ENCODE measurements around the gene ZNF550.
"Not testable (repeated sequence)": the region's sequence is repeated elsewhere in the genome, so short reads cannot be mapped to it uniquely, and the experiment has no call there.

The ZNF550 gene

DNA sequence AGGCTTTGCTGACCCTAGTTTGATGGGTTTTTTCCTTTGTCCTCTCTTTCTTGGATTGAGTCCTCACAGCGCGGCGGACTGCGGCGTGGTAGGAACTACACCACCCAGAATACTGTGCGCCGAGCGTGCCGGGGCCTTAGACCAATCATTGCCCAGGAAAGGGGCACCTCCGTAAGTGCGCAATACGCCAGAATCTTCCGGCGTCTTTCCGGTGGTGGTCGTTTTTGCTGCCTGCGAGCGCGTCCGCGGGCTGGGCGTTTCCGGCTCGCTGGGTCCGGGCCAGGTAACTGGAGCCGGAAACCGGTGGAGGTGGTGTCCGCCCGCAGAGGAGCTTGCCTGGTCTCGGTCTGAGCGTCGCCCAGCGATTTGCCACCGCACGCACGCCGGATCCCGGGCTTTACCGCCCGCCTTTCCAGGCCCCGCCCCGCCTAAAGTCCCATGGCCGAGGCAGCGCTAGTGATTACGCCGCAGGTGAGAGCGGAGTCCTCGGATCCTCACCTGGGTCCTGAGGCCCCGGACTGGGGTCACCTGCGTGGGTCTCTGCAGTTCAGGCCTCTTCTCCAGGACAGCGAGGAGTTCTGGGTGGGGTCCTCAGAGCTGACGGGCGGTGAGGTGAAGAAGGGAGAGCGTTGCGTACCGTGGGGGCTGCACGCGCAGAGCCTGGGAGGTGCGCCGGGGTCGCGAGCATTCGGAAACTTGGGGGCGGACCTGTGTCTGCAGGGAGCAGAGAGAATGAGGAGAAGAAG is 32.4 kb downstream of the ZNF550 start, which contains the start of gene ZNF549:
Gene ZNF549, plus strand, starts transcription at position 221 of the 746 bp plus-strand sequence. Its CDS starts 218 bp downstream, at position 439.
- DNase-seq (ENCODE audit: low read depth), result peak; percentile 79

DNA sequence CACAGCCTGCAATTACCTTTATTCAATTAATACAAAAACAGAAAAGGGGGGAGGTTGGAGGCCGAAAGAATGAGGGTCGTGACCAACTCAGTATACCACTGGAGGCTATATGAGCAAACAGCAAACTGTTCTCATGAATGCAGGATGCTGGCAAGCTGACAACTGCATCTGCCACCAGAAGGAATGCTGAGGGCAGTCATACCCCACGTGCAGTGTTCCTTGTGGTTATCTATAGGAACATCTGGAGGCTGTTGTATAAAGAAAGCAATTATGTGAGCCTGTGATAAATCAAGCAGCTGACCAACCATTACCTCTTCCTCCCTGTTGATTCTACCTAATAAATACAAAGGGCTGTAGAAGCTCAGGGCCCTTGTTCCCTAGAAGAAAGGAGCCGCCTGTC is 41.6 kb downstream of the ZNF550 start:
- not testable (repeated sequence) for DNase-seq (ENCODE audit: low read depth)

DNA sequence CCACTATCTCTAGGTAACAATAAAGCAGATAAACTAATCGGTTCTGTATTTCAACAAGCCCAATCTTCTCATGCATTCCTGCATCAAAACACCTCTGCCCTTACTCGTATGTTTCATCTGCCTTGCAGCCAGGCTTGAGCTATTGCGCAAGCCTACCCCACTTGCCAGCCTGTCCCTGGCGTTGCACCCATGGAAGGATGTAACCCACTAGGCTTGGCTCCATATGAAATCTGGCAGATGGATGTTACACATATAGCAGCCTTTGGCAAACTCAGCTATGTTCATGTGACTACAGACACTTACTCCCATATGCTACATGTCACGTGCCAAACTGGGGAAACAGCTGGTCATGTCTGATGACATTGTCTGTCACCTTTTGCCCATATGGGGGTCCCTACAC is 44.4 kb downstream of the ZNF550 start:
- no peak for DNase-seq (ENCODE audit: low read depth)

DNA sequence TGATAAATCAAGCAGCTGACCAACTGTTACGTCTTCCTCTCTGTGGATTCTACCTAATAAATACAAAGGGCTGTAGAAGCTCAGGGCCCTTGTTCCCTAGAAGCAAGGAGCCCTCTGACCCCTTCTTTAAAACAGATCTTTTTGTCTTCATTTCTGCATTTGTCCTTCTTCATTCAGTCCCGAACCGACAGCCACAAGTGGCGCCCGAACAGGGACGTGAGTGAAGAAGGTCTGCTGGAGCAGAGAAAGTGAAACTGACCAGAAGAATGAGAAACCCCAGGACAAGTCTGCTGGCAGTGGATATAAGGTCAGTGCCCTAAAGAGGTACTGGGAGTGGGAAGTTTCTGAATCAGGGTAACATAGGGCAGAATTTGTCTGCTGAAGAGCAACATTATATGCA is 46.8 kb downstream of the ZNF550 start:
- DNase-seq (ENCODE audit: low read depth), result no peak

DNA sequence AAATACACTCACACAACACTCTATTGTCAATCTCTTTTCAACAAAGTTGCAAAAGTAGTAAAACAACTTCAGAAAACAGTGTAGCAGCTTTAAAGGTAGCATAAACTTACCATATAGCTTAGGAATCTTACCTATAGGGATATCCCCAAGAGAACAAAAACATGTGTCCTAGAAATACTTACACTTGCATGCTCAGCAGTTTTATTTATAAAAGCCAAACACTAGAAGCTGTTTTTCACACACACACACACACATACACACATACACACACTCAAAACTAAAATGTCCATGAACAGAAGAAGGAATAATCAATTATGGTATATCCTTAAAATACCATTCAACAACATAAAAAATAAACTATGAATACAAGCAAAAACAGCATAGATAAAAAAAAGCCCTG is 48.2 kb downstream of the ZNF550 start:
- no peak for DNase-seq (ENCODE audit: low read depth)

DNA sequence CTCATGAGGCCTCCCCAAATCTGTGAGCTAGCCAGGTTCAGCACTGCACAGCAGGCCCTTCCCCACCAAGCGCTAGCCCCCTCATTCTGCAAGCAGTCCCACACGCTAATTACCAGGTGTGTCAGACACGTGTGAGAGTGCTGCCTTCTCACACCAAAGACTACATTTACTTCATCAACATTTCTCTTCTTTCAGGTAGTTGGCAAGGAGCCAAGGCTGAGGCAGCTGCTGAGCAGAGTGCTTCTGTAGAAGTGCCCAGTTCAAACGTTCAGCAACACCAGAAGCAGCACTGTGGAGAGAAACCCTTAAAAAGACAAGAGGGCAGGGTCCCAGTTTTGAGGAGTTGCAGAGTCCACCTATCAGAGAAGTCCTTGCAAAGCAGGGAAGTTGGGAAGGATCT is 53.5 kb downstream of the ZNF550 start:
- DNase-seq (ENCODE audit: low read depth), result no peak

DNA sequence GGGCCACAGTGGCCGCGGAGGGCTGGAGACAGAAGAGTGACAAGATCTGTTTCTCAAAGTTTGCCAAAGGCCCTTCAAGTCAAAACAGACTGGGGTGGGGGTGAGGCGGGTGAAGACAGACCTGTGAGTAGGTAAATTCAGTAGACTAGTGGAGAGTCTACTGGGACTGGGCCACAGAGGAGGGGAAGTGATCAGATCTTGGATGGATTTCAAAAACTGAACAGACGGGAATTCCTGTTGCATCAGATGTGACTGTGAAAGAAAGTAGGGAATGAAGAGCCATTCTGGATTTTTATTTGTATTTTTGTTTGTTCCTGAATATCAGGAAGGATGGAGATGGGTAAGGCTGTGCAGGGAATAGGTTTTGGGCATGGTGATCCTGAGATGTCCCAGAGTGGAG is 59.3 kb downstream of the ZNF550 start:
- not testable (repeated sequence) for DNase-seq (ENCODE audit: low read depth)

DNA sequence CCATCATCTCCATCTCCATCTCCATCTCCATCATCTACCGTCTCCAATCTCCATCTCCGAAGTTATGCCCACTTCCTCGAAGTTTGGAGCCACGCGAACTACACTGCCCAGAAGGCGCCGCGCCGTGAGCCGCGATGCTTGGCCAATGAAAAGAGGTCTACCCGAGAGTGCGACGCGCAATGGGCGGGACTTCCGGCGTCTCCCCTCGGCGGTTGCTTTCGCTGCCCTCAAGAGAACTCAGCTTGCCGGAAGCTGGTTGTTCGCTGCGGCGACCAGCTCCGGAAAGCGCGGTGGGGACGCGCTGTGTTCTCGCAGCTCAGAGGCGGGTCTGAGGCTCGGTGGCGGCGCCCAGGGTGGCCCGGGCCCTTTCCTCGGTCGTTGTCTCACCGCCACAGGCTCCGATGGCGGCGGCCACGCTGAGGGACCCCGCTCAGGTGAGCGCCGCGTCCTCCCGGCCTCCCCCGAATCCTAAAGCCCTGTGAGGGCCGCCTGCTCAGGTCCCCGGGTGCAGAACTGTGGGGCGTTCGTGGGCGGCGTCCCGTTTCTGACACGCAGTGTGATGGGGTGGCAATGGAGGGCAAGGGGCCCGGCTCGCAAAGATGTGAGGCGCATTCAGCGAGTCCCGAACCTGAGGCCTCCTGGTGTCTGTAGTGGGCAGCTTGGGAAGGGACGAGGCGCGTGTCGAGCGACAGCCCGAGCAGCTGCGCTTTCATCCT is 59.8 kb downstream of the ZNF550 start, which contains the start of gene ZNF773:
Gene ZNF773, plus strand, starts transcription at position 259 of the 716 bp plus-strand sequence. Its CDS starts 143 bp downstream, at position 402.
- peak; percentile 94 for DNase-seq (ENCODE audit: low read depth)

DNA sequence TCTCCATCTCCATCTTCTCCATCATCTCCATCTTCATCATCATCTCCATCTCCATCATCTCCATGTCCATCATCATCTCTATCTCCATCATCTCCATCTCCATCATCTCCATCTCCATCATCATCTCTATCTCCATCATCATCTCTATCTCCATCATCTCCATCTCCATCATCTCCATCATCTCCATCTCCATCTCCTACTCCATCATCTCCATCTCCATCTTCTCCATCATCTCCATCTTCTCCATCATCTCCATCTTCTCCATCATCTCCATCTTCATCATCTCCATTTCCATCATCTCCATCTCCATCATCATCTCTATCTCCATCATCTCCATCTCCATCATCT is 60.4 kb downstream of the ZNF550 start:
- not testable (repeated sequence) for DNase-seq (ENCODE audit: low read depth)

DNA sequence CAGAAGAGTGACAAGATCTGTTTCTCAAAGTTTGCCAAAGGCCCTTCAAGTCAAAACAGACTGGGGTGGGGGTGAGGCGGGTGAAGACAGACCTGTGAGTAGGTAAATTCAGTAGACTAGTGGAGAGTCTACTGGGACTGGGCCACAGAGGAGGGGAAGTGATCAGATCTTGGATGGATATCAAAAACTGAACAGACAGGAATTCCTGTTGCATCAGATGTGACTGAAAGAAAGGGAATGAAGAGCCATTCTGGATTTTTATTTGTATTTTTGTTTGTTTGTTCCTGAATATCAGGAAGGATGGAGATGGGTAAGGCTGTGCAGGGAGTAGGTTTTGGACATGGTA is 71.4 kb downstream of the ZNF550 start:
- DNase-seq (ENCODE audit: low read depth), result not testable (repeated sequence)

DNA sequence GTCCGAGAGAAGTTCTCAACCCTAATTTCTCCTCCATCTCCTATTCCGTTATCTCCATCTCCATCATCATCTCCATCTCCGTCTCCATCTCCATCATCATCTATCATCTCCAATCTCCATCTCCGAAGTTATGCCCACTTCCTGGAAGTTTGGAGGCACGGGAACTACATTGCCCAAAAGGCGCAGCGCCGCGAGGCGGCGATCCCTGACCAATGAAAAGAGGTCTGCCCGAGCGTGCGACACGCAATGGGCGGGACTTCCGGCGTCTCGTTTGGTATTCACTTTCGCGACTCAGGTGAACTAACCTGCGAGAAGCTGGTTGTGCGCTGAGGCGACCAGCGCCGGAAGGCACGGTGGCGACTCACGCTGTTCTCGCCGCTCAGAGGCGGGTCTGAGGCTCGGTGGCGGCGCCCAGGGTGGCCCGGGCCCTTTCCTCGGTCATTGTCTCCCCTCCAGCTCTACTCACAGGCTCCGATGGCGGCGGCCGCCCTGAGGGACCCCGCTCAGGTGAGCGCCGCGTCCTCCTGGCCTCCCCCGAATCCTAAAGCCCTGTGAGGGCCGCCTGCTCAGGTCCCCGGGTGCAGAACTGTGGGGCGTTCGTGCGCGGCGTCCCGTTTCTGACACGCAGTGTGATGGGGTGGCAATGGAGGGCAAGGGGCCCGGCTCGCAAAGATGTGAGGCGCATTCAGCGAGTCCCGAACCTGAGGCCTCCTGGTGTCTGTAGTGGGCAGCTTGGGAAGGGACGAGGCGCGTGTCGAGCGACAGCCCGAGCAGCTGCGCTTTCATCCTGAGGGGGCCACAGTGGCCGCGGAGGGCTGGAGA is 72.0 kb downstream of the ZNF550 start, which contains the start of gene ZNF419:
Gene ZNF419, plus strand, starts transcription at position 274 of the 822 bp plus-strand sequence. Its CDS starts 201 bp downstream, at position 475.
- DNase-seq (ENCODE audit: low read depth), result peak; percentile 93
